H1 (cell line): Measurements from ENCODE around the gene SPI1. TPM values are rescaled to one million over a fixed set of nuclear protein-coding genes. Genes with fewer than 3 reads are reported as not detected.

Experiments used
- CHD1 ChIP-seq: IDR thresholded peaks from 2 replicates; pipeline ENCODE4 v1.6.1; 2012; ENCODE audit warnings: low read depth, low read length, improper control_type of control experiment
- EP300 ChIP-seq, 2 experiments: IDR thresholded peaks; 1 replicate in 1 of 2; 2 replicates in 1 of 2; pipeline ENCODE4 v1.6.1; 2011 to 2012; ENCODE audit warnings: low read depth in 2 of 2, low read length in 2 of 2, mild to moderate bottlenecking in 2 of 2, borderline replicate concordance in 1 of 2, inconsistent platforms in 1 of 2, moderate library complexity in 1 of 2
- GABPA ChIP-seq: IDR thresholded peaks from 2 replicates; pipeline ENCODE4 v1.6.1; 2011; ENCODE audit warnings: mild to moderate bottlenecking, low read length, moderate library complexity, borderline replicate concordance; ENCODE audit not compliant: insufficient read depth
- GTF2F1 ChIP-seq: IDR thresholded peaks from 2 replicates; pipeline ENCODE4 v1.6.1; 2012; ENCODE audit warnings: low read depth, low read length, improper control_type of control experiment, borderline replicate concordance
- KDM4A ChIP-seq: IDR thresholded peaks from one replicate; pipeline ENCODE4 v1.7.1; 2012; ENCODE audit warnings: low read depth, mild to moderate bottlenecking, moderate library complexity, low read length, inconsistent platforms; ENCODE audit not compliant: severe bottlenecking
- PHF8 ChIP-seq: fragments of 200-600 bp; sonication (generic); conservative IDR thresholded peaks from 2 replicates; pipeline ENCODE4 v1.7.1; 2012; ENCODE audit warnings: low read depth, mild to moderate bottlenecking, inconsistent platforms, low read length, moderate library complexity
- RFX5 ChIP-seq: IDR thresholded peaks from 2 replicates; pipeline ENCODE4 v1.6.1; 2011; ENCODE audit warnings: low read depth, low read length, improper control_type of control experiment, borderline replicate concordance
- SUZ12 ChIP-seq: fragments of 200-600 bp; sonication (generic); IDR thresholded peaks from 2 replicates; pipeline ENCODE4 v1.6.1; 2012; ENCODE audit warnings: mild to moderate bottlenecking, inconsistent platforms, low read length, moderate library complexity, mixed read lengths
- polyA plus RNA-seq, 7 experiments: library from polyadenylated mRNA; depleted of rRNA in 3 of 7; stranded (reverse) in 5 of 7; unstranded in 2 of 7; fragments of >200 nt in 5 of 7; fragments of 200-250 nt in 2 of 7; gene quantifications; 1 replicate in 5 of 7; 2 replicates in 1 of 7; 4 replicates in 1 of 7; pipeline versions ENCODE4 v1.2.1 to v1.2.3, GENCODE V29; 2011 to 2013; ENCODE audit warnings: missing spikeins in 2 of 7, mixed read lengths in 2 of 7
- total RNA-seq: library from RNA; stranded (reverse); fragmentation: NEBNext Ultra II Directional; extraction: Animal tissue kit (Norgen Biotek cat#: 25700); gene quantifications from 2 replicates; pipeline ENCODE4 v1.2.1, GENCODE V29; 2021
- TF ChIP-seq, protein P1 (sequence below): fragments of 300-600 bp; sonication (generic); IDR thresholded peaks from 2 replicates; pipeline ENCODE4 v1.7.1; 2012; ENCODE audit warnings: low read length, moderate library complexity, mild to moderate bottlenecking, inconsistent platforms; ENCODE audit not compliant: insufficient replicate concordance
- TF ChIP-seq, protein P2 (sequence below): IDR thresholded peaks from 2 replicates; pipeline ENCODE4 v1.6.1; 2011; ENCODE audit warnings: low read length, improper control_type of control experiment

Gene SPI1
- total and polyA plus RNA-seq, 2 of the 8 experiments (the other 6 are each of a cell fraction or from before 2014, with no cell fraction given): 0.12 TPM; not detected in 1

DNA sequence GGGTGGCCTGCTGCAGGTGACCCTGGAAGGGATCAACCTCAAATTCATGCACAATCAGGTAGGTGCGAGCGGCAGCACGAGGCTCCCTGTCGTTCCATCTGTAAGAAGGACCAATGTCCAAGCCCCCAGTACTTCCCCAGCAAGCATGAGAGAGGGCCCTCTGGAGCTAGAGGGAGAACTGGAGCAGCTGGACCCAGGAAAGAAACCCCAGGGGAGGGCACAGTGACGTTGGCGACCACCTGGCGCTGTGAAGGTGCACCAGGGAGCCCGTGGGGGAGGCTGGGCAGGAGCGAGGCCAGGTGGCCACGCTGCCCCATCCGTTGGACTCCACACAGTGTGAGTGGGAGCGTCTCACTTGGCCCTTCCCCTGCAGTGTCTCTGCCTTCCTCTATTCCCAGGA lies 53.8 kb downstream of the SPI1 start (continued):
- TF ChIP-seq, protein P1, sequence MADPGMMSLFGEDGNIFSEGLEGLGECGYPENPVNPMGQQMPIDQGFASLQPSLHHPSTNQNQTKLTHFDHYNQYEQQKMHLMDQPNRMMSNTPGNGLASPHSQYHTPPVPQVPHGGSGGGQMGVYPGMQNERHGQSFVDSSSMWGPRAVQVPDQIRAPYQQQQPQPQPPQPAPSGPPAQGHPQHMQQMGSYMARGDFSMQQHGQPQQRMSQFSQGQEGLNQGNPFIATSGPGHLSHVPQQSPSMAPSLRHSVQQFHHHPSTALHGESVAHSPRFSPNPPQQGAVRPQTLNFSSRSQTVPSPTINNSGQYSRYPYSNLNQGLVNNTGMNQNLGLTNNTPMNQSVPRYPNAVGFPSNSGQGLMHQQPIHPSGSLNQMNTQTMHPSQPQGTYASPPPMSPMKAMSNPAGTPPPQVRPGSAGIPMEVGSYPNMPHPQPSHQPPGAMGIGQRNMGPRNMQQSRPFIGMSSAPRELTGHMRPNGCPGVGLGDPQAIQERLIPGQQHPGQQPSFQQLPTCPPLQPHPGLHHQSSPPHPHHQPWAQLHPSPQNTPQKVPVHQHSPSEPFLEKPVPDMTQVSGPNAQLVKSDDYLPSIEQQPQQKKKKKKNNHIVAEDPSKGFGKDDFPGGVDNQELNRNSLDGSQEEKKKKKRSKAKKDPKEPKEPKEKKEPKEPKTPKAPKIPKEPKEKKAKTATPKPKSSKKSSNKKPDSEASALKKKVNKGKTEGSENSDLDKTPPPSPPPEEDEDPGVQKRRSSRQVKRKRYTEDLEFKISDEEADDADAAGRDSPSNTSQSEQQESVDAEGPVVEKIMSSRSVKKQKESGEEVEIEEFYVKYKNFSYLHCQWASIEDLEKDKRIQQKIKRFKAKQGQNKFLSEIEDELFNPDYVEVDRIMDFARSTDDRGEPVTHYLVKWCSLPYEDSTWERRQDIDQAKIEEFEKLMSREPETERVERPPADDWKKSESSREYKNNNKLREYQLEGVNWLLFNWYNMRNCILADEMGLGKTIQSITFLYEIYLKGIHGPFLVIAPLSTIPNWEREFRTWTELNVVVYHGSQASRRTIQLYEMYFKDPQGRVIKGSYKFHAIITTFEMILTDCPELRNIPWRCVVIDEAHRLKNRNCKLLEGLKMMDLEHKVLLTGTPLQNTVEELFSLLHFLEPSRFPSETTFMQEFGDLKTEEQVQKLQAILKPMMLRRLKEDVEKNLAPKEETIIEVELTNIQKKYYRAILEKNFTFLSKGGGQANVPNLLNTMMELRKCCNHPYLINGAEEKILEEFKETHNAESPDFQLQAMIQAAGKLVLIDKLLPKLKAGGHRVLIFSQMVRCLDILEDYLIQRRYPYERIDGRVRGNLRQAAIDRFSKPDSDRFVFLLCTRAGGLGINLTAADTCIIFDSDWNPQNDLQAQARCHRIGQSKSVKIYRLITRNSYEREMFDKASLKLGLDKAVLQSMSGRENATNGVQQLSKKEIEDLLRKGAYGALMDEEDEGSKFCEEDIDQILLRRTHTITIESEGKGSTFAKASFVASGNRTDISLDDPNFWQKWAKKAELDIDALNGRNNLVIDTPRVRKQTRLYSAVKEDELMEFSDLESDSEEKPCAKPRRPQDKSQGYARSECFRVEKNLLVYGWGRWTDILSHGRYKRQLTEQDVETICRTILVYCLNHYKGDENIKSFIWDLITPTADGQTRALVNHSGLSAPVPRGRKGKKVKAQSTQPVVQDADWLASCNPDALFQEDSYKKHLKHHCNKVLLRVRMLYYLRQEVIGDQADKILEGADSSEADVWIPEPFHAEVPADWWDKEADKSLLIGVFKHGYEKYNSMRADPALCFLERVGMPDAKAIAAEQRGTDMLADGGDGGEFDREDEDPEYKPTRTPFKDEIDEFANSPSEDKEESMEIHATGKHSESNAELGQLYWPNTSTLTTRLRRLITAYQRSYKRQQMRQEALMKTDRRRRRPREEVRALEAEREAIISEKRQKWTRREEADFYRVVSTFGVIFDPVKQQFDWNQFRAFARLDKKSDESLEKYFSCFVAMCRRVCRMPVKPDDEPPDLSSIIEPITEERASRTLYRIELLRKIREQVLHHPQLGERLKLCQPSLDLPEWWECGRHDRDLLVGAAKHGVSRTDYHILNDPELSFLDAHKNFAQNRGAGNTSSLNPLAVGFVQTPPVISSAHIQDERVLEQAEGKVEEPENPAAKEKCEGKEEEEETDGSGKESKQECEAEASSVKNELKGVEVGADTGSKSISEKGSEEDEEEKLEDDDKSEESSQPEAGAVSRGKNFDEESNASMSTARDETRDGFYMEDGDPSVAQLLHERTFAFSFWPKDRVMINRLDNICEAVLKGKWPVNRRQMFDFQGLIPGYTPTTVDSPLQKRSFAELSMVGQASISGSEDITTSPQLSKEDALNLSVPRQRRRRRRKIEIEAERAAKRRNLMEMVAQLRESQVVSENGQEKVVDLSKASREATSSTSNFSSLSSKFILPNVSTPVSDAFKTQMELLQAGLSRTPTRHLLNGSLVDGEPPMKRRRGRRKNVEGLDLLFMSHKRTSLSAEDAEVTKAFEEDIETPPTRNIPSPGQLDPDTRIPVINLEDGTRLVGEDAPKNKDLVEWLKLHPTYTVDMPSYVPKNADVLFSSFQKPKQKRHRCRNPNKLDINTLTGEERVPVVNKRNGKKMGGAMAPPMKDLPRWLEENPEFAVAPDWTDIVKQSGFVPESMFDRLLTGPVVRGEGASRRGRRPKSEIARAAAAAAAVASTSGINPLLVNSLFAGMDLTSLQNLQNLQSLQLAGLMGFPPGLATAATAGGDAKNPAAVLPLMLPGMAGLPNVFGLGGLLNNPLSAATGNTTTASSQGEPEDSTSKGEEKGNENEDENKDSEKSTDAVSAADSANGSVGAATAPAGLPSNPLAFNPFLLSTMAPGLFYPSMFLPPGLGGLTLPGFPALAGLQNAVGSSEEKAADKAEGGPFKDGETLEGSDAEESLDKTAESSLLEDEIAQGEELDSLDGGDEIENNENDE: no peak
- TF ChIP-seq RFX5 (no peak), PHF8 (no peak), SUZ12 (no peak), CHD1 (no peak), GTF2F1 (no peak), KDM4A (no peak), GABPA (no peak), EP300 (IDR thresholded peaks at IDR 0.05; ENCODE audit: borderline replicate concordance in 1 of 2, low read depth in 2 of 2, low read length in 2 of 2) (no peak)
- TF ChIP-seq, protein P2, sequence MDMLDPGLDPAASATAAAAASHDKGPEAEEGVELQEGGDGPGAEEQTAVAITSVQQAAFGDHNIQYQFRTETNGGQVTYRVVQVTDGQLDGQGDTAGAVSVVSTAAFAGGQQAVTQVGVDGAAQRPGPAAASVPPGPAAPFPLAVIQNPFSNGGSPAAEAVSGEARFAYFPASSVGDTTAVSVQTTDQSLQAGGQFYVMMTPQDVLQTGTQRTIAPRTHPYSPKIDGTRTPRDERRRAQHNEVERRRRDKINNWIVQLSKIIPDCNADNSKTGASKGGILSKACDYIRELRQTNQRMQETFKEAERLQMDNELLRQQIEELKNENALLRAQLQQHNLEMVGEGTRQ: no peak
